ENCODE data around the gene DENND4C.
"Not testable (repeated sequence)": the region's sequence is repeated elsewhere in the genome, so short reads cannot be mapped to it uniquely, and the experiment has no call there.

The DENND4C gene

DNA sequence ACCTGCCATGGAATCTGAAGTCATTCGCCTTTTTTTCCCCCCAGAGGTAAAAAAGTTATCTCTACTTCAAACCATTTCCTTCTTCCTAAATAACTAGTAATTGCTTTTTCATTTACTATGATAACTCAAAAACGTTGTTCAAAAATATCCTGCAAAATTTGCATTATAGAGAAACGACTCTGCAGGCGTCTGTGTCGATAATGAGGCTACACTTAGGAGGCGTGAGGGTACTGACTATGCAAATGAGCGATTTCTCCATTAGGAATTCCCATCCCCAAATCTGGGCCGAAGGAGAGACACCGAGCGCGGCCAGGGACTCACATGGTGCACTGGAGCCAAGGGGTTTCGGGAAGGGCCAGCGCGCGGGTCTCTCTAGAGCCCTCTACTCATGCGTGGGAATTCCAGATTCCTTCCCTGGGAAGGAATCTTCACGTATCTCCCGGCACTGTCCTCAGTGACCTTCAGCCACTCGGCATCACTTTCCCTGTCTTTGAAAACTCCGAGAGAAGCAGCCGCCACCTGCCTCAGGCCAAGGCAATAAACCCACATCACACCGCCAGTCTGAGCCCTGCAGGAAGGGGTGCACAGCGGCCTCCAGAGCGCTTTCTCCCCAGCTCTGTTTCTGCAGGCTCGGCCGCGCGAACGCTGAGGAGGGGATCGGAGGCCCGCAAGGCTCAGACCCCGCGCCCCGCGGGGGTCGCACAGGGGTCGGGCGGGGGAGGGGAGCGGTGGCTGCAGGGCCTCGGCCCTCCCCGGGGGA is 718 bp upstream of the DENND4C start:
- DNase-seq = no peak

DNA sequence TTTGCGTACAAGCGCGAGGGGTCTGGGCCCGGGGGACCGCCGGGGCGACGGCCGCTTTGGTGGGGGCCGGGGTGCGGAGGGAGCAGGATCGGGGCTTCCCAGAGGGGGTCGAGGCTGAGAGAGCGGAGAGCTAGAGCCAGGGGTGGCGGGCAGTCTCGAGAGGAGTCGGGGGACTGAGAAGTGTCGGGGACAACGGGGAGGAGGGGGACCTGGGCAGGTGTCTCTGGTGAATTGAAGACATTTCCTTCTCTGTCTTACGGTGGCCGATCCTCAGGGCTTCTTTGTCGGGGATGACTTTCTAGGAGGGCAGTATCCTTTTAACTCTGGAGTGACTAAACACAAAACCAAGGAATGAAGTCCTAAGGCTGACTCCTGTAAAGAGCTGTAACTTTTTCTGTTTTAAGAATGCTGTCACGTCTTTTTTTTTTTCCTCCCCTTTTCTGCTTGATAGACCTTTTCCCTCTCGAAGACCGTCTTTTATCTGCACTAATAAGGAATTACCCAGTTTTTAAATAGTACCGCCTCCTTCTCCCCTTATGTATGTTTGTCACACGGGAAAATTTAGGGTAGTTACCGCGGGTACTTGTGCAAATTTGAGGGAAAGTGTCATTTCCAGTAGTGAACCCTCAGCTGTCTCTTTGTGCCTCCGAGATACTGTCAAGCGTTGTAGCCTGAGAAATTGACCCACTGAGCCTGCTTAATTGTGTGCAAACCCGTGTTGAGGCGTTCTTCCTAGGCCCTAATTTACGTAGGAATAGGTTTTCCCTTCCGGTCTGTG is 822 bp downstream of the DENND4C start:
- DNase-seq = peak; percentile 41

DNA sequence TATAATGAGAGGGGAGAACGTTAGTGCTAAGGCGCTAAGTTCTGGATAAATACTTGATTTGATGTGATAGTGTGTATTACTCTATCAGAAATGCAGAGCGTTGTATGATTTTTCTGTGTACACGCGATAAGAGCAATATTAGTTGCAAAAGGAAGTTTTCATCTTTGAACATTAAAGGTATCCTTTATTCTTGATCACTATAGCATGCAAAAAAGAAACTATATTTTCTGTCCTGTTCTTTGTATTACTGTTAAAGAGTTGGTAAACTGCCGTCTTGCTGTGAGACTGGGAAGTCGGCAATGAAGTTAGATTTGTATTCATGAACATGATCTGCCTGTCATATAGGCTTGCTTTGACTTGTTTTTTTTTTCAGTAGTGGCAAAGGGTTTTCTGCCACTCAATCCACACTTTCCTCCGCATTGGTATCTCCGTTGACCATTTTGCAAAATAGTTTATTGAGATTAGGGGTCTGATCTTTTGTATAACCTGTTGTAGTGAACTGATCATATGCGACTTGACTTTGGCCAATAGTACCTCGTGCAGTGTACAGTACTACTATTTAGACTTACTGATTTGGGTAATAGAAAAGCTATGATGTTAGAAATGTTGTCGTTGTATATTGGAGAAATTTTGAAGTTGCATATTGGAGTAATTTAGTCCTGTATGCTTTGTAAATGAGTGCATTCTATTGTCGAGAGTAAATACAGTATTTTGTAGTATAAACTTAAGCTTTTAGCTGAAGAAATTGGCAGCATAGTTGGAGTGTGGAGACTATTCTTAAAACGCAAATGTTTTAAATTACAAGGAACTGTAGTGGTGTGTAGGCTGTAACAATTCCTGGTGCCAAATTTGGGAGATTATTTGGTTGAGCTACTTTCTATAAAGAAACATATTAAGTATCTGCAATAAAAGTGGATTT is 1.7 kb downstream of the DENND4C start:
- DNase-seq = peak; percentile 31

DNA sequence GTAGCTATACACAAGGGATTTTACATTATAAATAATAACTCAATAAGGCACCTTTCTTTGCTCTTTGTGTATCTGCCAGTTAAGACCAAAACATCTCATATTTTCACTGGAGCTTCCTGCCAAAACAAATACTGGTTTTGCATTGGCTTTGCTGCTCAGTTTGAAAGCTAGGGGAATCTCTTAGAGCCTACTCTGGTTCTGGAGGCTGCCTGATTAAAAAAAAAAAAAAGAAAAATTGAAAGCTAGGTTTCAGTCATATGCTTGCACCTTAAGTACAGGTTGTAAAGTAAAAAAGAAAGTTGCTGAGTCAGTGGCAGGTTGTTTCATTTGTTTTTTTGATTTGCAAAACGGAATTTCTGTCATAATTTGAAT is 2.3 kb downstream of the DENND4C start:
- DNase-seq = peak; percentile 34

DNA sequence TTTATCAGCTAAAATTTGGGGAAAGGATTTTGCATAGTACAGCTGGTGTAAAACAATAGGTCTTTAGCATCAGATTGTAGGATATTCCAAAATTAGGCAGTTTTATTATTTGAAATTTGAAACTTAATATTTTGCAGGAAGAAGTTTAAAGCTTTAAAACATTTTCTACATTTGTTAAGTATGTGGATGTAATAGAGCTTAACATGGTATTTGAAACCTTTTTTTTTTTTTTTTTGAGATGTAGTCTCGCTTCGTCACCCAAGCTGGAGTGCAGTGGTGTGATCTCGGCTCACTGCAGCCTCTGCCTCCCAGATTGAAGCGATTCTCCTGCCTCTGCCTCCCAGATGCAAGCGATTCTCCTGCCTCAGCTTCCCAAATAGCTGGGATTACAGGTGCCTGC is 2.9 kb downstream of the DENND4C start:
- no peak for DNase-seq

DNA sequence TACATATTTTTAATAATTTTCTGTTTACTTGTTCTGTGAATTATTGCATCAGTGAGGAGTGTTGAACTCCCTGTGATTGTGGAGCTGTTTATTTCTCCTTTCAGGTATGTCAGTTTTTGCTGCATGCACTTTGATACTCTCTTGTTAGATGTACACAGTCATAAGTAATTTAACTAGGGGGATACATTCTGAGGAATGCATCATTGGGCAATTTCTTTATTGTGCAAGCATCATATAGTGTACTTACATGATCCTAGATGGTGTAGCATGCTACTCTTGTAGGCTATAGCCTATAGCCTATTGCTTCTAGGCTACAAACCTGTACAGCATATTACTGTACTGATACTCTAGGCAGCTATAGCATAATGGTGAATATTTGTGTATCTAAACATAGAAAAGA is 9.5 kb downstream of the DENND4C start:
- DNase-seq = peak; percentile 29

DNA sequence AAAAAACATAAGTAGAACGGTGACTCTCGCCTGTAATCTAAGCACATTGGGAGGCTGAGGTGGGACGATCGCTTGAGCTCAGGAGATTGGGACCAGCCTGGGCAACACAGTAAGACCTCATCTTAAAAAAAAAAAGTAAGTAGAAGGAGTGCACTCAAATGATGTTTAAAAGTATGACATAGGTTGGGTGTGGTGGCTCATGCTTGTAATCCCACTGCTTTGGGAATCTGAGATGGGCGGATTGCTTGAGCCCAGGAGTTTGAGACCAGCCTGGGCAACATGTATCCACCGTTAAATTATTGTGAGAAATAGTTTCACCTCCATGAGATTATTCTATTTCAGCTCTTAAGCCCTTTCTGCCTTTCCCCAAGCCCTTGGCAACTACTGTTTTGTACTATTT is 11.2 kb downstream of the DENND4C start:
- no peak for DNase-seq

DNA sequence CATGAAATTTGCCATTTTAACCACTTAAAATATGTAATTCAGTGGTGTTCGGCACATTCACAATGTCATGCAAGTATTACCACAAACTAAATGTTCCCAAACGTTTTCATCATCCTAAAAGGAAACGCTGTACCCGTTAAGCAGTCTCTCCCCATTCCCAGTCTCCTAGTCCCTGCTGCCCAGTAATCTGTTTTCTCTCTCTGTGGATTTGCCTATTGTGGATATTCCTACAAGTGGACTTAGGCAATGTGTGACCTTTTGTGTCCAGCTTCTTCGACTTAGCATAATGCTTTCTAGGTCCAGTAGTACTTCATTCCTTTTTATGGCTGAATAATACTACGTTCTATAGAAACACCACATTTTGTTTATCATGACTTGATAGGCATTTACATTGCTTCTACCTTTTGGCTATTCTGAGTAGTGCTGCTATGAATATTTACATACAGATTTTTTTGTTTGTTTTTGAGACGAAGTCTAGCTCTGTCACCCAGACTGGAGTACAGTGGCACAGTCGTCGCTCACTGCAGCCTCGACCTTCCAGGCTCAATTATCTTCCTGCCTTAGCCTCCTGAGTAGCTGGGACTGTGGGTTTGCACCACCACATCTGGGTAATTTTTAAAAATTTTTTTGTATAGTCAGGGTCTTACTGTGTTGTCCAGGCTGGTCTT is 13.0 kb downstream of the DENND4C start:
- no peak for DNase-seq

DNA sequence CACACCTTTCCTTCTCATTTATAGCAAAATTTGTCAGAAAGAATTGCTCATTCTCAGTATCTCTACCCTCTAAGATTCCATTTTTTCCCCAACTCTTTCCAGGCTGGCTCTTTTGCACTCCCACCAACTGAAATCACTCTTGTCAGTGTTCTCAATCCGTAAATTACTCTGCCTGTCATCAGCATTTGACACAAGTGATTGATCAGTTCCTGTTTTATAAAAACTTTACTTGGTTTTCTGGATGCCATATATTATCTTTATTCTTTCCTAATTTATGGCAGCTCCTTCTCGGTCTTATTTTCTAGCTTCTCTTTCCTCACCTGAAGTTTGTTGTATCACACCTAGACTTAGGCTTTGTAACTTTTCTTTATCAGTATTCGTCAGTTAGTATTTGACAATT is 16.4 kb downstream of the DENND4C start:
- DNase-seq = no peak

DNA sequence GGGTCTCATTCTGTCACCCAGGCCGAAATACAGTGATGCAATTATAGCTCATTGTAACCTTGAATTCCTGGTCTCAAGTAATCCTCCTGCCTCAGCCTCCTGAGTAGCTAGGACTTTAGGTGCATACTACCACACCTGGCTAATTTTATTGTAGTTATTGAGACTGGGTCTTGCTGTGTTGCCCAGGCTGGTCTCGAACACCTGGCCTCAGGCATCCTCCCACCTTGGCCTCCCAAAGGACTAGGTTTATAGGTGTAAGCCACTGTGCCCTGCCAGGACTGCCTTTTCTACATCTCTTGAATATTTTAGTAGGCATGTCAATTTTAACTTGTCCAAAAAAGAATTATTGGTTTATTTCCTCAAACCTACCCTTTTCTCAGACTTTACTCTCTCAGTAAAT is 16.9 kb downstream of the DENND4C start:
- no peak for DNase-seq

DNA sequence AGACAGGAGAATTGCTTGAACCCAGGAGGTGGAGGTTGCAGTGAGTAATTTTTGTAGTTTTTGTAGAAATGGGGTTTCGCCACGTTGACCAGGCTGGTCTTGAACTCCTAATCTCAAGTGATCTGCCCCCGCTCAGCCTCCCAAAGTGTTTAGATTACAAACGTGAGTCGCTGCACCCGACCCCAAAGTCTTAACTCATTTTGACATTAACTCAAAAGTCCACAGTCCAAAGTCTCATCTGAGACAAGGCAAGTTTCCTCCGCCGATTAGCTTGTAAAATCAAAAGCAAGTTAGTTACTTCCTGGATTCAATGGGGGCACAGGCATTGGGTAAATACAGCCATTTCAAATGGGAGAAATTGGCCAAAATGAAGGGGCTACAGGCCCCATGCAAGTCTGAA is 19.9 kb downstream of the DENND4C start:
- not testable (repeated sequence) for DNase-seq

DNA sequence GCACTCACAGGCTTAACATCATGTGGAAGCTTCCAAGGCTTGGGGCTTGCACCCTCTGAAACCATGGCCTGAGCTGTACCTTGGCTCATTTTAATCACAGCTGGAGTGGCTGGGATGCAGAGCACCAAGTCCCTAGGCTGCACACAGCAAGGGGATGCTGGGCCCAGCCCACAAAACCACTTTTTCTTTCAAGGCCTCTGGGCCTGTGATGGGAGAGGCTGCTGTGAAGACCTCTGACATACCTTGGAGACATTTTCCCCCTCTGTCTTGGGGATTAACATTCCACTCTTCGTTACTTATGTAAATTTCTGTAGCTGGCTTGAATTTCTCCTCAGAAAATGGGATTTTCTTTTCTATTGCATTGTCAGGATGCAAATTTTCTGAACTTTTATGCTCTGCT is 20.7 kb downstream of the DENND4C start:
- DNase-seq = not testable (repeated sequence)

DNA sequence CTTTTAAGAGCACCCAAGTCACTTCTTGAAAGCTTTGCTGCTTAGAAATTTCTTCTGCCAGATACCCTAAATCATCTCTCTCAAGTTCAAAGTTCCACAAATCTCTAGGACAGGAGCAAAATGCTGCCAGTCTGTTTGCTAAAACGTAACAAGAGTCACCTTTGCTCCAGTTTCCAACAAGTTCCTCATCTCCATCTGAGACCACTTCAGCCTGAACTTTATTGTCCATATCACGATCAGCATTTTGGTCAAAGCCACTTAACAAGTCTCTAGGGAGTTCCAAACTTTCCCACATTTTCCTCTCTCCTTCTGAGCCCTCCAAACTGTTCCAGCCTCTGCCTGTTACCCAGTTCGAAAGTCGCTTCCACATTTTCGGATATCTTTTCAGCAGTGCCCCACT is 21.1 kb downstream of the DENND4C start:
- DNase-seq = not testable (repeated sequence)

DNA sequence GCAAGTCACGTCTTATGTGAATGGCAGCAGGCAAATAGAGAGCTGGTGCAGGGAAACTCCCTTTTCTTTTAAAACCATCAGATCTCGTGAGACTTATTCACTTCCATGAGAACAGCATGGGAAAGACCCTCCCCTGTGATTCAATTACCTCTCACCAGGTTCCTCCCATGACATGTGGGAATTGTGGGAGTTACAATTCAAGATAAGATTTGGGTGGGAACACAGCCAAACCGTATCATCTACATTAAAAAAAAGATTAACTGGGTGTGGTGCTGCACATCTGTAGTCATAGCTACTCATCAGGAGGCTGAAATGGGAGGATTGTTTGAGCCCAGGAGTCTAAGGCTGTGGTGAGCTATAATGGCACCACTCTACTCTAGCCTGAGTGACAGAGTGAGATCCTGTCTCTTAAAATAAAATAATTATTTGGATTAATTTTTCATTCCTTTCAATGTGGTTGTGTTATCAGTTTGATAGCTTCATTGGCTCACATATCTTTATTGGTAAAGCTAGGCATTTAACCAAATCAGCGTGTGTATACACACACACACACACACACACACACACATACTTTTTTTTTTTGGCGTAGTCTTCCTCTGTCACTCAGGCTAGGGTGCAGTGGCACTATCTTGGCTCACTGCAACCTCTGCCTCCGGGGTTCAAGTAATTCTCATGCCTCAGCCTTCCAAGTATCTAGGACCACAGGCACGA is 21.8 kb downstream of the DENND4C start:
- peak; percentile 35 for DNase-seq

DNA sequence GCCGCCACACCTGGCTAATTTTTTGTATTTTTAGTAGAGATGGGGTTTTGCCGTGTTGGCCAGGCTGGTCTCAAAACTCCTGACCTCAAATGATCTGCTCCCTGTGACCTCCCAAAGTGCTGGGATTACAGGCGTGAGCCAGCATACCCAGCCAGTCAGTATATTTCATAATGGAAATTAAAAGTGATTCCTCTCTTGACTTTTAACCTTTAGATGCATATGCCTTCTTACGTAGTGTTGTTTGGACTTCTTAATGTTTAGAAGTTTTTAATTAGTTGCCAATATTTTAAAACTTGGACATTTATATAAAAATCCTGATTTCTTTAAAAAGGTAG is 22.4 kb downstream of the DENND4C start:
- DNase-seq = no peak

DNA sequence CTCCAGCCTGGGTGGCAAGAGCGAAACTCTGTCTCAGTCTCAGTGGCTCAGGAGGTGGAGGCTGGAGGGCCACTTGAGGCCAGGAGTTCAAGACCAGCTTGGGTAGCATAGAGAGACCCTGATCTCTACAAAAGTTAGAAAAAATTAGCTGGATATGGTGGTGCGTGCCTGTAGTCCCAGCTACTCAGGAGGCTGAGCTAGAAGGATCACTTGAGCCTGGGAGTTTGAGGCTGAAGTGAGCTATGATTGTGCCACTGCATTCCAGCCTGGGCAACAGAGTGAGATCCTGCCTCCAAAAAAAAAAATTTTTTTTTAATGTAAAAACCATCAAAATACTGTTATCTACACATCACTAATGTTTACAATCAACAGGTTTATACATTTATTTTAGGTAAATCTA is 24.6 kb downstream of the DENND4C start:
- no peak for DNase-seq

DNA sequence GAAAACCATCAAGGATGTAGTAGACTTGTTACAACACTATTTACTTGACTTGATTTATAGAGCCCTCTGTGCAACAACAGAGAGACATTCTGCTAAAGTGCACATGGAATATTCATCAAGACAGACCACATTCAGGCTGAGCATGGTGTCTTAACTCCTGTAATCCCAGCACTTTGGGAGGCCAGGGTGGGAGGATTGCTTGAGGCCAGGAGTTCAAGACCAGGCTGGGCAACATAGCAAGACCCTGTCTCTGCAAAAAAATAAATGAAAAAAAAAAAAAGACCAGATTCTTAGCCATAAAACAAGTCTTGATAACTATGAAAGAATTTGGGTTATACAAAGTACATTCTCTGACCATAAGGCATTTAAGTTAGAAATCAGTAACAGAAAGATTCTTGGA is 25.3 kb downstream of the DENND4C start:
- DNase-seq = no peak

DNA sequence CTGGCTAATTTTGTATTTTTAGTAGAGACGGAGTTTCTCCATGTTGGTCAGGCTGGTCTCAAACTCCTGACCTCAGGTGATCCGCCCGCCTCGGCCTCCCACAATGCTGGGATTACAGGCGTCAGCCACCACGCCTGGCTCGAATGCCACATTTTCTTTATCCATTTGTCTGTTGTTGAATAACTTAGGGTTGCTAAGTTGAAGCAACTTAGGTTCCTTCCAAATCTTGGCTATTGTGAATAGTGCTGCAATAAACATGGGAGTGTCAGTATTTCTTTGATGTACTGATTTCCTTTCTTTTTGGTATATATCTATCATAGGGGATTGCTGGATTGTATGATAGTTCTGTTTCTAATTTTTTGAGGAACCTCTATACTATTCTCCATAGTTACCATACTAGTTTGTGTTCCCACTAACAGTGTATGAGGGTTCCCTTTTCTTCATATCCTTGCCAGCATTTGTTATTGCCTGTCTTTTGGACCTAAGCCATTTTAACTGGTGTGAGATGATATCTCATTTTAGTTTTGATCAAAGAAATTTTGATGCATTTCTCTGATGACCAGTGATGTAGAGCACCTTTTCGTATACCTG is 29.3 kb downstream of the DENND4C start:
- DNase-seq = peak; percentile 29

DNA sequence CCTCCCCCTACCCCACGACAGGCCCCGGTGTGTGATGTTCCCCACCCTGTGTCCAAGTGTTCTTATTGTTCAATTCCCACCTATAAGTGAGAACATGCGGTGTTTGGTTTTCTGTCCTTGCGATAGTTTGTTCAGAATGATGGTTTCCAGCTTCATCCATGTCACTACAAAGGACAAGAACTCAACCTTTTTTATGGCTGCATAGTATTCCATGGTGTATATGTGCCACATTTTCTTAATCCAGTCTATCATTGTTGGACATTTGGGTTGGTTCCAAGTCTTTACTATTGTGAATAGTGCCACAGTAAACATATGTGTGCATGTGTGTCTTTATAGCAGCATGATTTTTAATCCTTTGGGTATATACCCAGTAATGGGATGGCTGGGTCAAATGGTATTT is 35.1 kb downstream of the DENND4C start:
- not testable (repeated sequence) for DNase-seq

DNA sequence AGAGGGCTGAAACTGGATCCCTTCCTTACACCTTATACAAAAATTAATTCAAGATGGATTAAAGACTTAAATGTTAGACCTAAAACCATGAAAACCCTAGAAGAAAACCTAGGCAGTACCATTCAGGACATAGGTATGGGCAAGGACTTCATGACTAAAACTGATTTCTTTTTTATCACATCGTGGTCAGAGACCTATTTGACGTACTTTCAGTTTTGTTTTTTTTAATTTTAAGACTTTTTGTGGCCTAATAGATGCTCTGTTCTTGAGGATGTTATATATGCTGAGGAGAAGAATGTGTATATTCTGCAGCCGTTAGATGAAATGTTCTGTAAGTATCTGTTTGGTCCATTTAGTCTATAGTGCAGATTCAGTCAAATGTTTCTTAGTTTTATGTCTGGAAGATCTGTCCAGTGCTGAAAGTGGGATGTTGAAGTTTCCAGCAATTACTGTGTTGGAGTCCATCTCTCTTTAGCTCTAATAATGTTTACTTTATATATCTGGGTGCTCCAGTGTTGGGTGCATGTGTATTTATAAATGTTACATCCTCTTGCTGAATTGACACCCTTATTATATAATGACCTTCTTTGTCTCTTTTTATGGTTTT is 36.4 kb downstream of the DENND4C start:
- DNase-seq = peak; percentile 19

DNA sequence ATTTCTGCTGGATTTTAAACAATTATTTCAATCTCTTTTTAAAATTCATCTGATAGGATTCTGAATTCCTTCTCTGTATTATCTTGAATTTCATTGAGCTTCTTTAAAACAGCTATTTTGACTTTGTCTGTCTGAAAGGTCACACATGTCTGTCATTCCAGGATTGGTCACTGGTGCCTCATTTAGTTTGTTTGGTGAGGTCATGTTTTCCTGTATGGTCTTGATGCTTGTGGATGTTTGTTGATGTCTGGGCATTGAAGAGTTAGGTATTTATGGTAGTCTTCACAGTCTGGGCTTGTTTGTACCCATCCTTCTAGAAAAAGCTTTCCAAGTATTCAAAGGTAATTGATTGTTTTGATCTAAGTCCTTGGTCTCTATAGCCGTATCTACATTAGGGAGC is 39.1 kb downstream of the DENND4C start:
- no peak for DNase-seq

All from hematopoietic multipotent progenitor cell treated with erythropoietin and hydrocortisone succinate and interleukin-3 and kit ligand, for 4 days (in vitro differentiated cells).